Measurements from ENCODE around the gene SQSTM1.

DNA sequence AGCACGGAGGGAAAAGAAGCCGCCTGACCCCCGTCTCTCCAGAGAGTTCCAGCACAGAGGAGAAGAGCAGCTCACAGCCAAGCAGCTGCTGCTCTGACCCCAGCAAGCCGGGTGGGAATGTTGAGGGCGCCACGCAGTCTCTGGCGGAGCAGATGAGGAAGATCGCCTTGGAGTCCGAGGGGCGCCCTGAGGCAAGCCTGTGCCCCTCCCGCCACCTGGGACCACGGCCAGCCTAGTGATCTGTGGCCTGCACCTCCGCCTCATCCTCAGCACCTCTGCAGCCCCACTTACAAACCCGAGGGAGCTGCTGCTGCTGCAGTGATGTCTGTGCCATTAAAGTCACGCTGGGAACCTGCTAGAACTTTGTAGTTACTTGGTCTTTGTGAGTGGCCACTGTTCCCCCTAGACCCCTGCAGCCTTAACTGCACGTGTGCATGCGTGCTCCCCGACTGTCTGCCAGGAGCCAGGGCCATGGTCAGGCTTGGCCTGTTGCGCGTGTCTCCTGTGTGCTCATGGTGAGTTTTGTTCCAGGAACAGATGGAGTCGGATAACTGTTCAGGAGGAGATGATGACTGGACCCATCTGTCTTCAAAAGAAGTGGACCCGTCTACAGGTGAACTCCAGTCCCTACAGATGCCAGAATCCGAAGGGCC is 12.5 kb downstream of the SQSTM1 start:
- TF ChIP-seq EZH2 (IDR thresholded peaks at IDR 0.05; ENCODE audit: insufficient read depth, poor library complexity, severe bottlenecking) (no peak), EZH2phosphoT487 (IDR thresholded peaks at IDR 0.05; ENCODE audit: insufficient read depth, low read depth) (no peak)

Data from GM23248 (cell line).